NT2/D1 (cell line): Measurements from ENCODE around the gene SMAD5.

ENCODE experiments used
- YY1 ChIP-seq: IDR thresholded peaks from 2 replicates; pipeline ENCODE4 v1.6.1; 2011; ENCODE audit not compliant: insufficient read length, insufficient read depth
- ZNF274 ChIP-seq: IDR thresholded peaks from 2 replicates; pipeline ENCODE4 v1.6.1; 2011; ENCODE audit warnings: mild to moderate bottlenecking, low read depth, low read length

GRCh38 chr5:136190904-136191303 lies 58.3 kb downstream of the SMAD5 start:
- TF ChIP-seq ZNF274, result no peak
- no peak for TF ChIP-seq YY1
